ENCODE results near the gene ABCB1.

ABCB1 gene

DNA sequence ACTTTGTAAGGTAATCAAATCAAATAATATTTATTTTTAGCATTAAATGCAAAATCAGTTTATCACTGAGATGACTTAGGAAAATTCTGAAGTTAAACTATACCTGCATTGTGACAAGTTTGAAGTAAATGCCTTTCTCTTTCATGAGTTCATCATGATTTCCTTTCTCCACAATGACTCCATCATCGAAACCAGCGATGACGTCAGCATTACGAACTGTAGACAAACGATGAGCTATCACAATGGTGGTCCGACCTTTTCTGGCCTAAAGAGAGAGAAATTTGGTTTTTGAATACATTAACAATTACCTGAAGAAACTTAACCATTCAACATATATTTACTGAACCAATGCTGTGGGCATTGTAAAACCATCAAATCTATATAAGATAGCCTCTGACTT is 54.9 kb downstream of the ABCB1 start:
- no peak overlapping the region for H3K9ac ChIP-seq (ENCODE audit: low read length)
- no peak overlapping the region for H3K4me3 ChIP-seq (ENCODE audit: low read length)
- no peaks in the 10 kb centered on the region for H3K4me1 ChIP-seq (ENCODE audit: control insufficient read depth, low read depth, low read length)
- no peaks in the 10 kb centered on the region for H3K9me3 ChIP-seq (ENCODE audit: control insufficient read depth, low read depth, low read length)
- no peaks in the 10 kb centered on the region for H3K36me3 ChIP-seq (ENCODE audit: control insufficient read depth, low read depth, low read length)
- no peak overlapping the region for H3K27ac ChIP-seq (ENCODE audit: low read length)
- H3K27me3 ChIP-seq (ENCODE audit: control insufficient read depth, insufficient read depth, low read length), result no peaks in the 10 kb centered on the region

DNA sequence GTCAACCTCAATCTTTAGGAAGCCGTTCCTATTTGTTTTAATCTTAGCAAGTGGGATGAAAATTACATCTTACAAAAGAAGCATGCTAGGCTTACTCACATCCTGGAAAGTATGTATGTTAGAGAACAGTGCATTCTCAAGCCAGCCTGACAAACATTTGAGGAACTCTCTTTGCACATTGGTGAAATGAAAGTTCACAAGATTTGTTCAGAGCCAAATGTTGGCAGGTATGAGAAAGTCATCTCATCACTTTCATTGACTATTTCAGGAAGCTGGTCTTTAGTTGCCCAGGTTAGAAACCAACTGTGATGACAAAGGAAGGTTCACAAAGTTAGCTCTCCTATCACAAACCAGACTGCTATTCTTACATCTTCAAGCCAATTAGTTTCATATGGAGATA is 57.1 kb downstream of the ABCB1 start:
- Histone ChIP-seq H3K9ac (ENCODE audit: low read length) (no peak overlapping the region), H3K36me3 (ENCODE audit: control insufficient read depth, low read depth, low read length) (no peaks in the 10 kb centered on the region), H3K9me3 (ENCODE audit: control insufficient read depth, low read depth, low read length) (no peaks in the 10 kb centered on the region), H3K4me3 (ENCODE audit: low read length) (no peak overlapping the region), H3K27me3 (ENCODE audit: control insufficient read depth, insufficient read depth, low read length) (no peaks in the 10 kb centered on the region), H3K27ac (ENCODE audit: low read length) (no peak overlapping the region), H3K4me1 (ENCODE audit: control insufficient read depth, low read depth, low read length) (no peaks in the 10 kb centered on the region)

DNA sequence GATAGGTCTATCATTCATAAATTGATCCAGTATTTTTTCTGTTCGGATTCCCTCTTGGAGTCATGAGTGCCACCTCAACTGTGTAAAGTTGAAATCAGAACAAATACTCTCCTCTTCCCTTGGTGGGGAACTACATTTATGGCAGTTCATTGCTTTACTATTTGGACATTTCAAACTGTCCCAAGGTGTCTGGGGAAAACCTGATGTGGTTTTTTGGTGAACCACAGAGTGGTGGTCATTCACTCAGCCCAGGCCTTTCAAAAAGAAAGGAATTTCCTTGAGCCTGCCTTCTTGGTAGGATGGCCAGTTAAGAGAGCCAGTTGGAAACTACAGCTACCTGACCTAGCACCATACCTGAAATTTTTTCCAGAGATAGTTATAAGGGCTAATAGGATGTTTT is 59.0 kb downstream of the ABCB1 start:
- Histone ChIP-seq H3K36me3 (ENCODE audit: control insufficient read depth, low read depth, low read length) (no peaks in the 10 kb centered on the region), H3K4me1 (ENCODE audit: control insufficient read depth, low read depth, low read length) (no peaks in the 10 kb centered on the region), H3K27ac (ENCODE audit: low read length) (no peak overlapping the region), H3K4me3 (ENCODE audit: low read length) (no peak overlapping the region), H3K9ac (ENCODE audit: low read length) (no peak overlapping the region), H3K27me3 (ENCODE audit: control insufficient read depth, insufficient read depth, low read length) (no peaks in the 10 kb centered on the region), H3K9me3 (ENCODE audit: control insufficient read depth, low read depth, low read length) (no peaks in the 10 kb centered on the region)

DNA sequence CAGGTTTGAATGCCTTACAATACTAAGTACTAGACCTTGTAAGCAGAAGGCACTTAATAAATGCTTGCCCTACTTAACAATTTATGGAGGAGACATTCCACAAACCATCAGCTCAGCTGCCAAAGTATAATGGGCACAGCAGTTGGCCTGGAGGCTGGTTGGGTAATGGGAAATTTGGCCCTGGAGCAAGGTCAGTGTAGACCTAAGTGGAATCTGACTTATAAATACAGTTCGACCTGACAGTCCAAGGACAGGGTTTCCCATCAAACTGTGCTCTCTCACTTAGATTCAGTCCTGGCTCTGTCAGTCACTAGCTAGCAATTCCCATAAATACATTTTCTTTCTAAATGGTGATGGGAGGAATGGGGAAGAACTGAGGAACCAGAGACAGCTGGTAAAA is 62.6 kb downstream of the ABCB1 start:
- Histone ChIP-seq H3K4me3 (ENCODE audit: low read length) (no peak overlapping the region), H3K27ac (ENCODE audit: low read length) (no peak overlapping the region), H3K4me1 (ENCODE audit: control insufficient read depth, low read depth, low read length) (no peaks in the 10 kb centered on the region), H3K36me3 (ENCODE audit: control insufficient read depth, low read depth, low read length) (no peaks in the 10 kb centered on the region), H3K27me3 (ENCODE audit: control insufficient read depth, insufficient read depth, low read length) (no peaks in the 10 kb centered on the region), H3K9ac (ENCODE audit: low read length) (no peak overlapping the region), H3K9me3 (ENCODE audit: control insufficient read depth, low read depth, low read length) (no peaks in the 10 kb centered on the region)

DNA sequence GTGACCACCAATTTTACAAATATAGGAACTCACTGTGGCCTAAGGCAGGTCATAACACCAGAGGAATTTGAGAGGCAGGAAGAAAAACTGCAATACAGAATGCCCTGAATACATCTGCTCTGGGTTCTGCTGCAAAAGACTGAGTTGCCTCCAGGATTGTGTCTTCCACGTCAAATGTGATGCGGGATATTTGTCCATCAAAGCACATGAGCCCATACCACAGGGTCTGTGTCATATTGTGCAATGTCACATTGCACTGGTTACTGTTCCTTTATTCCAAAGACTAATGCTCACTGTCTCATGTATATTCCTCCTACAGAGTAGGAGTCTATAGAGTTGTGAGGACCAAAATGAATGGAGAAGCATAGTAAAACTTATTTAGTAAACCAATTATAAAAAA is 66.6 kb downstream of the ABCB1 start:
- no peaks in the 10 kb centered on the region for H3K36me3 ChIP-seq (ENCODE audit: control insufficient read depth, low read depth, low read length)
- H3K4me3 ChIP-seq (ENCODE audit: low read length), result no peak overlapping the region
- no peaks in the 10 kb centered on the region for H3K9me3 ChIP-seq (ENCODE audit: control insufficient read depth, low read depth, low read length)
- no peak overlapping the region for H3K27ac ChIP-seq (ENCODE audit: low read length)
- H3K27me3 ChIP-seq (ENCODE audit: control insufficient read depth, insufficient read depth, low read length), result no peaks in the 10 kb centered on the region
- no peak overlapping the region for H3K9ac ChIP-seq (ENCODE audit: low read length)
- no peaks in the 10 kb centered on the region for H3K4me1 ChIP-seq (ENCODE audit: control insufficient read depth, low read depth, low read length)

DNA sequence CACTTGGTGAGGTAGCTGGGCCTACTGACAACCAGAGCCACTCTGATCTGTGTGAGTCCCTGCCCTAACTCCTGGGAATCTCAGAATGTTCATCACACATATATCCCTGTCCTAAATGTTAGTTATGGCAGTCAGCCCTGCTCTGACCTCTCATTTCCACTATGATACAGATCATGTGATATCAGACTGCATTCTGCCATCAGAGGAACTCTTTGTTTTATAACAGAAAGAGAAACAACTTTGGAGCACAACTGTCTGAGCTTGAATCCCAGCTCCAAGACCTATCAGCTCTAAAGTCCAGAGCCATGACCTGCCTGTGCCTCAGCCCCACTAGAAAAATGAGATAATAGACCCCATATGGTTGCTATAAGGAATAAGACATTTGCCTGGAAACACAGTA is 70.6 kb downstream of the ABCB1 start:
- H3K27ac ChIP-seq (ENCODE audit: low read length), result no peak overlapping the region
- H3K4me3 ChIP-seq (ENCODE audit: low read length), result no peak overlapping the region
- H3K36me3 ChIP-seq (ENCODE audit: control insufficient read depth, low read depth, low read length), result no peaks in the 10 kb centered on the region
- H3K9me3 ChIP-seq (ENCODE audit: control insufficient read depth, low read depth, low read length), result no peaks in the 10 kb centered on the region
- no peak overlapping the region for H3K9ac ChIP-seq (ENCODE audit: low read length)
- H3K4me1 ChIP-seq (ENCODE audit: control insufficient read depth, low read depth, low read length), result no peaks in the 10 kb centered on the region
- no peaks in the 10 kb centered on the region for H3K27me3 ChIP-seq (ENCODE audit: control insufficient read depth, insufficient read depth, low read length)

DNA sequence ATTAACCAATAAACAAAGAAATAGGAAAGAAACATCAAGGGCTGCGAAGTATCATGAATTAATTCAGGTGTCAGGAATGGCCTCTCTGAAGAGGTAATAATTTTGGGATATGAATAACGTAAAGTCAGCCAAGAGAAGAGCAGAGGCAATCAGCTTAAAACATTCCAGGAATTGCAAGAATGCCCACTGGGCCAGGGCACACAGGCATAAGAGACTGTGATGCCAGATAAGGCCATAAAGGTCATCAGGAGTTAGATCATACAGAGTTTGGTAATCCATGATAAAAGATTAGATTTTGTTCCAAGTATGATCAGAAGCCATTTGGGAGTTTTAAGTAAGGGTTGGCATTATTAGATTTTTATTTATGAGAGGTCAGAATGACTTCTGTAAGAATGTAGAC is 72.0 kb downstream of the ABCB1 start:
- Histone ChIP-seq H3K4me3 (ENCODE audit: low read length) (no peak overlapping the region), H3K9ac (ENCODE audit: low read length) (no peak overlapping the region), H3K4me1 (ENCODE audit: control insufficient read depth, low read depth, low read length) (no peaks in the 10 kb centered on the region), H3K36me3 (ENCODE audit: control insufficient read depth, low read depth, low read length) (no peaks in the 10 kb centered on the region), H3K27me3 (ENCODE audit: control insufficient read depth, insufficient read depth, low read length) (no peaks in the 10 kb centered on the region), H3K27ac (ENCODE audit: low read length) (no peak overlapping the region), H3K9me3 (ENCODE audit: control insufficient read depth, low read depth, low read length) (no peaks in the 10 kb centered on the region)

DNA sequence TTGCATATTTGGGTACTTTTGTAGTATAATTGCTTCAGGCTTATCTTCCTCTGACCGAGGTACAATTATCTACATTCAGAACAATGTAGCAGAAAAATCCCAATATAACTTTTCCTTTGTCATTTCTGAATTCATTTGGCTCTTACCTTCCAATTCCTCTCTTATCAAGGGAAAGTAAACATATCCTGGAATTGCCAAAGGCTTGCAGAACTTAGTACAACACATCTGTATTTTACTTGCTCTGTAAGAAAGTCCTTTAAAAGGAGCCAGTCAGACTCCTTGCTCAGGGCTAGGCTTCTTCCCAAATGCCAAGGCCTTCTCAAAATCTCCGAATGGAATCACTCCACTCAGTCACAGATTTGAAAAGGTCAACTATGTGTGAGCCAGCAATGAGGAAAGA is 81.9 kb downstream of the ABCB1 start:
- no peaks in the 10 kb centered on the region for H3K36me3 ChIP-seq (ENCODE audit: control insufficient read depth, low read depth, low read length)
- no peak overlapping the region for H3K9ac ChIP-seq (ENCODE audit: low read length)
- H3K4me3 ChIP-seq (ENCODE audit: low read length), result no peak overlapping the region
- H3K4me1 ChIP-seq (ENCODE audit: control insufficient read depth, low read depth, low read length), result no peaks in the 10 kb centered on the region
- no peak overlapping the region for H3K27ac ChIP-seq (ENCODE audit: low read length)
- H3K27me3 ChIP-seq (ENCODE audit: control insufficient read depth, insufficient read depth, low read length), result no peaks in the 10 kb centered on the region
- no peaks in the 10 kb centered on the region for H3K9me3 ChIP-seq (ENCODE audit: control insufficient read depth, low read depth, low read length)

DNA sequence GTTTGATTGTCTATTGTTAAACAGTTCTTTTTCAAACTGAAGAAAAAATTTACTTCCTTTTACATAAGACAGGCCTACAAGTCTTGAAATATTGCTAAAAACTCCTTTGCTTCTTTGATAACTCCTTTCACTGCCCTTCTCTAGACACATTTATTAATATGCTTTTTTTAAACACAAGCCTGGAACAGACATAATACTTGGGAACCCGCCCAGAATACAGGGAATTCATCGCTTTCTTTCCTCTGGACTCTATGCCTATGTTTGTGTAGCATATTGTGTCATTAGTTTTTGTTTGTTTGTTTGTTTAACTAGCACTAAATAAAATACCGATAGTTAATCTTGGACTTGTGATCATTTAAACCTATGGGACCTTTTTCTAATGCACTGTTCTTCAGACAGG is 82.8 kb downstream of the ABCB1 start:
- Histone ChIP-seq H3K27ac (ENCODE audit: low read length) (no peak overlapping the region), H3K4me3 (ENCODE audit: low read length) (no peak overlapping the region), H3K27me3 (ENCODE audit: control insufficient read depth, insufficient read depth, low read length) (no peaks in the 10 kb centered on the region), H3K36me3 (ENCODE audit: control insufficient read depth, low read depth, low read length) (no peaks in the 10 kb centered on the region), H3K9me3 (ENCODE audit: control insufficient read depth, low read depth, low read length) (no peaks in the 10 kb centered on the region), H3K9ac (ENCODE audit: low read length) (no peak overlapping the region), H3K4me1 (ENCODE audit: control insufficient read depth, low read depth, low read length) (no peaks in the 10 kb centered on the region)

- Histone ChIP-seq H3K9me3 (ENCODE audit: control insufficient read depth, low read depth, low read length) (no peaks in the 10 kb centered on the region), H3K4me1 (ENCODE audit: control insufficient read depth, low read depth, low read length) (no peaks in the 10 kb centered on the region), H3K27me3 (ENCODE audit: control insufficient read depth, insufficient read depth, low read length) (no peaks in the 10 kb centered on the region)
These were observed 83.4 kb downstream of the ABCB1 start for GRCh38 chr7:87517136-87517815.

GRCh38 chr7:87513735-87514335 is 86.8 kb downstream of the ABCB1 start:
- no peaks in the 10 kb centered on the region for H3K9me3 ChIP-seq (ENCODE audit: control insufficient read depth, low read depth, low read length)
- no peaks in the 10 kb centered on the region for H3K36me3 ChIP-seq (ENCODE audit: control insufficient read depth, low read depth, low read length)
- no peak overlapping the region for H3K27ac ChIP-seq (ENCODE audit: low read length)
- H3K4me3 ChIP-seq (ENCODE audit: low read length), result no peak overlapping the region
- no peaks in the 10 kb centered on the region for H3K27me3 ChIP-seq (ENCODE audit: control insufficient read depth, insufficient read depth, low read length)
- H3K9ac ChIP-seq (ENCODE audit: low read length), result no peak overlapping the region
- H3K4me1 ChIP-seq (ENCODE audit: control insufficient read depth, low read depth, low read length), result peaks cover 4% of the 10 kb centered on the region

More at GRCh38 chr7:87517136-87517815, 83.4 kb downstream of the ABCB1 start:
- Histone ChIP-seq H3K27ac (ENCODE audit: low read length) (no peak overlapping the region), H3K4me3 (ENCODE audit: low read length) (no peak overlapping the region), H3K9ac (ENCODE audit: low read length) (no peak overlapping the region), H3K36me3 (ENCODE audit: control insufficient read depth, low read depth, low read length) (no peaks in the 10 kb centered on the region)

GRCh38 chr7:87512906-87513305 is 87.8 kb downstream of the ABCB1 start:
- peaks cover 4% of the 10 kb centered on the region for H3K4me1 ChIP-seq (ENCODE audit: control insufficient read depth, low read depth, low read length)
- H3K36me3 ChIP-seq (ENCODE audit: control insufficient read depth, low read depth, low read length), result no peaks in the 10 kb centered on the region
- no peak overlapping the region for H3K9ac ChIP-seq (ENCODE audit: low read length)
- H3K9me3 ChIP-seq (ENCODE audit: control insufficient read depth, low read depth, low read length), result no peaks in the 10 kb centered on the region
- H3K27ac ChIP-seq (ENCODE audit: low read length), result no peak overlapping the region
- no peaks in the 10 kb centered on the region for H3K27me3 ChIP-seq (ENCODE audit: control insufficient read depth, insufficient read depth, low read length)
- H3K4me3 ChIP-seq (ENCODE audit: low read length), result no peak overlapping the region

All from iPS-18a (cell line).